Hypothalamus (tissue), 51 donors: ENCODE results near the gene ANKS1B.
"Not testable (repeated sequence)": the region's sequence is repeated elsewhere in the genome, so short reads cannot be mapped to it uniquely, and the experiment has no call there.

Experiments used
- DNase-seq, 51 donors: peaks; one replicate each; lab custom pipeline; 2025; lab: John Stamatoyannopoulos, UW

Gene ANKS1B

GRCh38 chr12:99768758-99769157 is 216.0 kb downstream of the ANKS1B start:
- no peak for DNase-seq

- DNase-seq, result no peak
Observed at GRCh38 chr12:99767809-99768208, 216.9 kb downstream of the ANKS1B start.

GRCh38 chr12:99766408-99766807 is 218.3 kb downstream of the ANKS1B start:
- DNase-seq, result no peak

- DNase-seq, result no peak
Observed at GRCh38 chr12:99765469-99766114, 219.1 kb downstream of the ANKS1B start.

GRCh38 chr12:99759444-99759843 is 225.3 kb downstream of the ANKS1B start:
- DNase-seq, result no peak

- DNase-seq, result no peak
Observed at GRCh38 chr12:99758997-99759396, 225.7 kb downstream of the ANKS1B start.

- no peak for DNase-seq
Observed at GRCh38 chr12:99752740-99753139, 232.0 kb downstream of the ANKS1B start.

- DNase-seq, result no peak
Observed at GRCh38 chr12:99746538-99746937, 238.2 kb downstream of the ANKS1B start.

- DNase-seq, result no peak
Observed at GRCh38 chr12:99745895-99746294, 238.8 kb downstream of the ANKS1B start.

GRCh38 chr12:99745121-99745520 is 239.6 kb downstream of the ANKS1B start:
- no peak for DNase-seq

- DNase-seq, result no peak
Observed at GRCh38 chr12:99736760-99737269, 247.9 kb downstream of the ANKS1B start.

GRCh38 chr12:99732131-99732530 is 252.6 kb downstream of the ANKS1B start:
- DNase-seq, result no peak

GRCh38 chr12:99722690-99723486 is 261.8 kb downstream of the ANKS1B start:
- no peak for DNase-seq

GRCh38 chr12:99721715-99722275 is 262.9 kb downstream of the ANKS1B start:
- no peak for DNase-seq

GRCh38 chr12:99720083-99720465 is 264.7 kb downstream of the ANKS1B start:
- DNase-seq, result not testable (repeated sequence)

- DNase-seq, result not testable (repeated sequence)
Observed at GRCh38 chr12:99719411-99720082, 265.2 kb downstream of the ANKS1B start.

- not testable (repeated sequence) for DNase-seq
Observed at GRCh38 chr12:99715841-99716510, 268.8 kb downstream of the ANKS1B start.

- DNase-seq, result not testable (repeated sequence)
Observed at GRCh38 chr12:99714921-99715320, 269.8 kb downstream of the ANKS1B start.

GRCh38 chr12:99713946-99714520 is 270.7 kb downstream of the ANKS1B start:
- DNase-seq, result no peak

GRCh38 chr12:99712281-99712680 is 272.5 kb downstream of the ANKS1B start:
- no peak for DNase-seq
